ENCODE results near the gene MLLT3. TPM values are rescaled to one million over a fixed set of nuclear protein-coding genes. Genes with fewer than 3 reads are reported as not detected.

Gene MLLT3
- total RNA-seq, 1 donor = 19.8 TPM

DNA sequence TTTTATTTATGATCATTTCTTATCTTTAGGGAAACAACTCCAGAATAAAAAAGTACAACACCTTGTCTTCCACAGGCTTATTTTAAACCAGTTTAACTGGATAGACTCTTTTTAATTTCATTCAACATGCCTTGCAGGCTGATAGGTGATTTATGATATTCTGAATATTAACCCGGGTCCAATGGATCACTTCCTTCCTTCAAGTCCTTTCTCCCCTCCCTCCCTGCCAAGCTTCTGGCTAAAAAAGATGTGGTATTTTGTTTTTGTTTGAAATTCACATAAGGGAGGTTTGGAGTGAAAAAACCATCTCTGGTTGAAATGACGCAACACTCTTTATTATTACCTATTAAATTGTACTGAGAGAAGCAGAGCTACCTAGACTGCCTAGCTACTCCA is 265.3 kb downstream of the MLLT3 start:
- DNase-seq (ENCODE audit: low read depth) = peak; percentile 18
- TF ChIP-seq, protein P1, sequence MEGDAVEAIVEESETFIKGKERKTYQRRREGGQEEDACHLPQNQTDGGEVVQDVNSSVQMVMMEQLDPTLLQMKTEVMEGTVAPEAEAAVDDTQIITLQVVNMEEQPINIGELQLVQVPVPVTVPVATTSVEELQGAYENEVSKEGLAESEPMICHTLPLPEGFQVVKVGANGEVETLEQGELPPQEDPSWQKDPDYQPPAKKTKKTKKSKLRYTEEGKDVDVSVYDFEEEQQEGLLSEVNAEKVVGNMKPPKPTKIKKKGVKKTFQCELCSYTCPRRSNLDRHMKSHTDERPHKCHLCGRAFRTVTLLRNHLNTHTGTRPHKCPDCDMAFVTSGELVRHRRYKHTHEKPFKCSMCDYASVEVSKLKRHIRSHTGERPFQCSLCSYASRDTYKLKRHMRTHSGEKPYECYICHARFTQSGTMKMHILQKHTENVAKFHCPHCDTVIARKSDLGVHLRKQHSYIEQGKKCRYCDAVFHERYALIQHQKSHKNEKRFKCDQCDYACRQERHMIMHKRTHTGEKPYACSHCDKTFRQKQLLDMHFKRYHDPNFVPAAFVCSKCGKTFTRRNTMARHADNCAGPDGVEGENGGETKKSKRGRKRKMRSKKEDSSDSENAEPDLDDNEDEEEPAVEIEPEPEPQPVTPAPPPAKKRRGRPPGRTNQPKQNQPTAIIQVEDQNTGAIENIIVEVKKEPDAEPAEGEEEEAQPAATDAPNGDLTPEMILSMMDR (IDR thresholded peaks at IDR 0.05; ENCODE audit: insufficient read depth, low read length) = no peak

DNA sequence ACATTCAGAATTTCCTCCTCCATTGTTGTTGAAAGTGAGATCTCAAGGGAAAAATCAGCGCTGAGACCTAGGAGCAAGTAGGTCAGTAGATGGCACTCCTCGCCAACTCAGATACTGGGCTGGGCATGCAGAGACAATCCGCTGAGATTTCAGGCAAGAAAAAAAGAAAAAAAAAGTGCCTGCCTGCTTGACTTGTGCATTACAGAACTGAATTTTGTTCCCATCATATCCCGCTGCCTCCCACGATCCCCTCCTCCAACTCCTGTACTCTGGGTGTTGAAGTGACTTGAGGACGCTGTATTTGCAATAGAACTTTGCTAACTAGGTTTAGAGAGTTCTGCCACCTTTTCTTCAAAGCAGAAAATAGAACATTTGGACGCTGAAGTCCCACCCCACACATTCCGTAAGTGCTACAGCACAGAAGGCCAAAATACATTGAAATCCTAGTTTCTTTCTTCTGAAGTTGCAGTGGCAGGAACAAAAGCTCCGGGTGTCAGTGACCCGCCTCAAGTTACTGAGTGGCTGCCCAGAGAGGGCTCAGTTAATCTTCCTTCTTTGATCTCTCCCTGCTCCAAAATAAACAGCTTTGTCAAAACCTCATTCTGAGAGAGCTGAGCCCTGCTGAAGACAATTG is 265.8 kb downstream of the MLLT3 start:
- DNase-seq (ENCODE audit: low read depth) = peak; percentile 88
- peak overlapping the region; percentile 47 for H3K4me3 ChIP-seq (ENCODE audit: low read depth, low read length)
- TF ChIP-seq, protein P1 (IDR thresholded peaks at IDR 0.05; ENCODE audit: insufficient read depth, low read length) = peak; percentile 56

More for the DNA sequence above, 265.3 kb downstream of the MLLT3 start:
- no peak overlapping the region for H3K4me3 ChIP-seq (ENCODE audit: low read depth, low read length)

DNA sequence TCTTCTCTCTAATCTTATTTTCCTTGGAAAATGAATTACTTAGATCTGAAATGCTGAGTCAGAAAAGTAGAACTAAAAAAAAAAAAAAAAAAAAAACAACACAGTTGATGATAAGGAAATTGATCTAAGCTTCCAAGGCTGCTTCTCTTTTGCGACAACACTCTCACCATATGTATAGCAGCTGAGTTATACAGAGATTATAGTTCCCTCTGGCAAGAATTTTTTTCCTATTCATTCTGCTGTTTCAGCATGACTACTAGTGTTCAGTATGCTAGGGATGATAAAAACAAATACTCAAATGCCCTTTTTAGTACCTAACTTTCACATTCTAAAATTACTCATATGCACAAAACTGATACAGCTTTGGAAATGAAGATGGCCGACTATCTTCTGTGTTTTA is 267.3 kb downstream of the MLLT3 start:
- no peak overlapping the region for H3K4me3 ChIP-seq (ENCODE audit: low read depth, low read length)
- TF ChIP-seq, protein P1 (IDR thresholded peaks at IDR 0.05; ENCODE audit: insufficient read depth, low read length) = no peak
- peak; percentile 86 for DNase-seq (ENCODE audit: low read depth)

DNA sequence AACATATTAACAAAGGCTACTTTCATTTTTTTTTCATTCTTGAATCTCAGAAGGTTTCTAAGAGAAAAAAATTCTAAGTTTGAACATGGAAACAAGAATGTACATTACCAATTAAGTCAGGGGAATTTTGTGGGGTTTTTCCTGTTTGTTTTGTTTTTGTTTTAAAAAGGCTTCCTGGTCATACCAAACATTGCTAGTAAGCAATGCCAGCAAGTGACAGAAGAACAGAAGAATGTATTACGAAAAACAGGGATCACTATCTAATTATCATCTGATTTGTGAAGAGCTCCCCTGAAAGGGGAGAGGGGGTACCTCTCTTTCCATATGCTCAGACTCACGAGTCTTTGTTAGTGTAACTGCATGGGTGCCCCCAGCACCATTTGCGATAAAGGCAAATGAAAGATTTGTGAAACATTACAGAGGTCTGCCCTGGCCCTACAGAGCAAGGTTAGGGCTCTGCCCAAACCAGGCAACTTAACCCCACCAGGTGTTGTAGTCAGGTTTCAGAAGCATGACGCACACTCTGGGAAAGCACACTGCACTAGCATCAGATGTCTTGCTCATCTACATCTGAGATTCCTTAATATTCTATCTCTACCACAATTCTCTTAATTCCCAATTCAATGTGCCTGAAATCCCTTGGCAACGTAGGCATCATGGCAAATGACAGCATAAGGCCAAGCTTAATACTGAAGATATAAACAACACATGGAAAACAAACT is 268.2 kb downstream of the MLLT3 start:
- H3K4me3 ChIP-seq (ENCODE audit: low read depth, low read length) = no peak overlapping the region
- TF ChIP-seq, protein P1 (IDR thresholded peaks at IDR 0.05; ENCODE audit: insufficient read depth, low read length) = no peak
- DNase-seq (ENCODE audit: low read depth) = peak; percentile 10

DNA sequence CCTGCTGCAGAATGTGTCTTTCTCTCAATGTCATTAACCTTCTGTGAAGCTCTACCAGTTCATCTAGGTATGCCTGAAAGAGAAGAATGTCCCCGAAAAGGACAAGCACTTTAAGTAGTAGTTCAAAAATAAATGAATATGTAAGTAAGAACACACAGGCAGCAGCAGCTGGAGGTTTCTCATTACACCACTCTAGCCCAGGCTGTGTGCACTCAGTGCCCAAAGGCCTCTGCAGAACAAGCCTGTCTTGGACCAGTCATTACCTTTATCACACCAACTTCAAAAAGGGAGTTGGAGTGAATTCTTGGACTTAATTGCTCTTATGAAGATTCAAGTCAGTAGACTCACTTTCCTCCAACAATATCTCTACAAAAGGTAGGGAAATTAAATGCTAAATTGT is 268.8 kb downstream of the MLLT3 start:
- TF ChIP-seq, protein P1 (IDR thresholded peaks at IDR 0.05; ENCODE audit: insufficient read depth, low read length) = no peak
- no peak overlapping the region for H3K4me3 ChIP-seq (ENCODE audit: low read depth, low read length)
- DNase-seq (ENCODE audit: low read depth) = no peak

DNA sequence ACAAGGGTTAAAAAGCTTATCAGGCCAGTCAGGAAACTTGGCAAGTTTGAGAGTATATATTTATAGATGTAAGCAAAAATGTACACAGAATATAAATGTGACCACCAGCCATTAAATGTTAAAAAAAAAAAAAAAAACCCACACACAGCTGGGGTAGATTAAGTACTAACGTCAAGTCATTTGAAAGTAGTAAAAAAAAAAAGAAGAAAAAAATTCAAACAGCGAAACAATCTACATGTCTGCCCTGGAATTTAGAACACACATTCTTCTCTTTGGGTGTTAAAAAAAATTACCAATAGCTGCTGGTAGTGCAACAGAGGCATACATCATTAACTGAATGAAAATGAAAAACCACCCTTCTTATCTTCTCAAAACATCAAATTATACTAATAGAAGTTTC is 269.7 kb downstream of the MLLT3 start:
- TF ChIP-seq, protein P1 (IDR thresholded peaks at IDR 0.05; ENCODE audit: insufficient read depth, low read length) = no peak
- DNase-seq (ENCODE audit: low read depth) = no peak

More for the DNA sequence above, 269.7 kb downstream of the MLLT3 start:
- no peak overlapping the region for H3K4me3 ChIP-seq (ENCODE audit: low read depth, low read length)
